ENCODE results near the gene PFKFB3. TPM values are rescaled to one million over a fixed set of nuclear protein-coding genes. Genes with fewer than 3 reads are reported as not detected.
"Not testable (repeated sequence)": the region's sequence is repeated elsewhere in the genome, so short reads cannot be mapped to it uniquely, and the experiment has no call there.

The PFKFB3 gene
- total RNA-seq, 1 donor from 2014 or later: 14.1 TPM

DNA sequence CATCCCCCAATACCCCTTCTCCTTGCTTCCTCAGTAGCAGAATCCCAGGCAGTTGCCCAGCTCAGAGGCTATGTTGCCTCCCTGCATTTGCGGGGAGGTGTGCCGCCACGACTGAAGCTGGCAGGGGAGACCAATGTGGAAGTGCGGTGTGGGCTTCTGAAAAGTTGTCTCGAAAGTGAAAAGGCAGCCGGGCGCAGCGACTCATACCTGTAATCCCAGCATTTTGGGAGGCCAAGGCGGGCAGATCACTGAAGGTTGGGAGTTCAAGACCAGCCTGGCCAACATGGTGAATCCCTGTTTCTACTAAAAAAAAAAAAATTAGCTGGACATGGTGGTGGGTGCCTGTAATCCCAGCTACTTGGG lies 15.9 kb upstream of the PFKFB3 start:
- Histone ChIP-seq H3K27me3 (ENCODE audit: low read depth) (no peaks in the 10 kb centered on the region), H3K4me3 (no peak overlapping the region), H3K4me1 (peaks cover 42% of the 10 kb centered on the region), H3K9me3 (replicated peaks) (no peaks in the 10 kb centered on the region), H3K36me3 (no peaks in the 10 kb centered on the region), H3K27ac (replicated peaks) (no peak overlapping the region)
- no peak for DNase-seq
- intact Hi-C loops (cut with micrococcal nuclease): no loop called here
- TF ChIP-seq, protein P1, sequence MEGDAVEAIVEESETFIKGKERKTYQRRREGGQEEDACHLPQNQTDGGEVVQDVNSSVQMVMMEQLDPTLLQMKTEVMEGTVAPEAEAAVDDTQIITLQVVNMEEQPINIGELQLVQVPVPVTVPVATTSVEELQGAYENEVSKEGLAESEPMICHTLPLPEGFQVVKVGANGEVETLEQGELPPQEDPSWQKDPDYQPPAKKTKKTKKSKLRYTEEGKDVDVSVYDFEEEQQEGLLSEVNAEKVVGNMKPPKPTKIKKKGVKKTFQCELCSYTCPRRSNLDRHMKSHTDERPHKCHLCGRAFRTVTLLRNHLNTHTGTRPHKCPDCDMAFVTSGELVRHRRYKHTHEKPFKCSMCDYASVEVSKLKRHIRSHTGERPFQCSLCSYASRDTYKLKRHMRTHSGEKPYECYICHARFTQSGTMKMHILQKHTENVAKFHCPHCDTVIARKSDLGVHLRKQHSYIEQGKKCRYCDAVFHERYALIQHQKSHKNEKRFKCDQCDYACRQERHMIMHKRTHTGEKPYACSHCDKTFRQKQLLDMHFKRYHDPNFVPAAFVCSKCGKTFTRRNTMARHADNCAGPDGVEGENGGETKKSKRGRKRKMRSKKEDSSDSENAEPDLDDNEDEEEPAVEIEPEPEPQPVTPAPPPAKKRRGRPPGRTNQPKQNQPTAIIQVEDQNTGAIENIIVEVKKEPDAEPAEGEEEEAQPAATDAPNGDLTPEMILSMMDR (IDR thresholded peaks at IDR 0.05; ENCODE audit: borderline replicate concordance): no peak

DNA sequence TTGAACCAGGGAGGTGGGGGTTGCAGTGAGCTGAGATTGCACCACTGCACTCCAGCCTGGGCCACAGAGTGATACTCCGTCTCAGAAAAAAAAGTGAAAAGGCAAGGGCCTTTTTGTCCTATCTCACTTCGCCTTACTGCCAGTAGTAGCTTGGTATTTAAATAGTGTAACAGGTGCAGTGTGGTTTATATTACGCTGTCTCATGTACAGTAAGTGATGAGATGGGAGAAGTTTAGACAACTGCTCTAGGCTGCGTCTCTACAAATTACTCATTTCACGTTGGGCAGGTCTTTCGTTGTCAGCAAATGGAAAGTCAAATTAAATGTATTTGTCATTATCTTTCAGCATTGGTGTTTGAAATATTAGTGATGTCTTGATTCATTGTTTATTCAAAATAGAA lies 15.5 kb upstream of the PFKFB3 start:
- Histone ChIP-seq H3K9me3 (replicated peaks) (no peaks in the 10 kb centered on the region), H3K4me1 (peaks cover 40% of the 10 kb centered on the region), H3K36me3 (no peaks in the 10 kb centered on the region), H3K4me3 (no peak overlapping the region), H3K27ac (replicated peaks) (no peak overlapping the region), H3K27me3 (ENCODE audit: low read depth) (no peaks in the 10 kb centered on the region)
- no peak for DNase-seq
- intact Hi-C loops (cut with micrococcal nuclease): no loop called here
- TF ChIP-seq, protein P1 (IDR thresholded peaks at IDR 0.05; ENCODE audit: borderline replicate concordance): no peak

DNA sequence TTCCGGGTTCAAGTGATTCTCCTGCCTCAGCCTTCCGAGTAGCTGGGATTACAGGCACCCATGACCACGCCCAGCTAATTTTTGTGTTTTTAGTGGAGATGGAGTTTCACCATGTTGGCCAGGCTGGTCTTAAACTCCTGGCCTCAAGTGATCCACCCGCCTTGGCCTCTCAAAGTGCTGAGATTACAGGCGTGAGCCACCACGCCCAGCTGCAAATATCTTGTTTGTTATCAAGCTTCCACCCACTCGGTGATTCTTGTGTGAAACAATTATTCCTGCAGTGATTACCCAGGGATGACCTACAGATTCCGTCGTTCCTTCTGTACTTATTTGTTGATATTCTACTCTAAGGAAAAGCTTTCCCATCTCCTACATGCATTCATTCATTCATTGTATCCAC lies 12.7 kb upstream of the PFKFB3 start:
- H3K27ac ChIP-seq (replicated peaks); H3K9me3 ChIP-seq (replicated peaks); DNase-seq; intact Hi-C loops (cut with micrococcal nuclease); H3K27me3 ChIP-seq (ENCODE audit: low read depth); H3K4me3 ChIP-seq; H3K36me3 ChIP-seq: not testable (repeated sequence)
- peaks cover 48% of the 10 kb centered on the region for H3K4me1 ChIP-seq

DNA sequence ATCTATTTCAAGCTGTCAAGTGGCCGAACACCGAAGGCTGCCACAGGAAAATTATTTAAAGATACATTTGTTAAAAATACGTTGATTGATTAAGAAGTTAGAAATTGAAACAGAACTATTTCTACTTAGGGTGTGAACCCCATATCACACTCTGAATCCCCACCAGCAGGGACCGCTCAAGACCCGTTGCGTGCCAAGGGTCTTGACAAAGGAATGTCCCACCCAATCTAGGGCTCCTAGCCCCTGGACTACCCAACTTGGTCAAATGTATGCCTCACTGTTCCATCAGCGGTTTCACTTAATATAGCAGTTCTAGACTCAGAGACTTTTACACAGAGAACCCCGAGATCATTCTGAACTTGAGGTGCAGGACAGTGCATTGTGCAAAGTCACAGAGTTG lies 11.6 kb upstream of the PFKFB3 start:
- DNase-seq: no peak
- H3K4me1 ChIP-seq: peaks cover 59% of the 10 kb centered on the region
- TF ChIP-seq, protein P1 (IDR thresholded peaks at IDR 0.05; ENCODE audit: borderline replicate concordance): no peak
- peak overlapping the region; percentile 70 for H3K27ac ChIP-seq (replicated peaks)
- H3K9me3 ChIP-seq (replicated peaks): no peaks in the 10 kb centered on the region
- no peaks in the 10 kb centered on the region for H3K36me3 ChIP-seq
- no peak overlapping the region for H3K4me3 ChIP-seq
- H3K27me3 ChIP-seq (ENCODE audit: low read depth): no peaks in the 10 kb centered on the region
- intact Hi-C loops (cut with micrococcal nuclease): no loop called here

DNA sequence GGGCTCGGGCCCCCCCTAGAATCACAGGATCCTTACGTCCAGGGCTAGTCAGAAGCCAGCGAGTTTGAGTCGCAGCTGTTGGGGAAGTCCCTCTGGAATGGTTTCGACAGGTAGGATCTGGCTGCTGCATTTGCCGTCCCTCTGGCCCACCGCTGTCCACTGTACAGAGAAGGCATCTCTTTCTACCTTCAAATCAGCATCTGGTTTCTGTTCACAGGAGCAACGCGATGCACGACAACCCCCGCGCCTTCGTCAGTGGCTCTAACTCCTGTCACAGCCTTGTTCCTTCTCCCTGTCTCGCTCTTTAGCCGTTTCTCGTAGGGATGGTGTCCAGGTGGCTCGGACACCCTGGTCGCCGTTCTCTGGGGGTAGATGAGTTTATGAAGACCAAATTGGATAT lies 11.2 kb upstream of the PFKFB3 start:
- no peak for DNase-seq
- TF ChIP-seq, protein P1 (IDR thresholded peaks at IDR 0.05; ENCODE audit: borderline replicate concordance): no peak
- Histone ChIP-seq H3K36me3 (no peaks in the 10 kb centered on the region), H3K4me1 (peaks cover 63% of the 10 kb centered on the region), H3K27ac (replicated peaks) (peak overlapping the region; percentile 70), H3K27me3 (ENCODE audit: low read depth) (no peaks in the 10 kb centered on the region), H3K9me3 (replicated peaks) (no peaks in the 10 kb centered on the region), H3K4me3 (no peak overlapping the region)
- intact Hi-C loops (cut with micrococcal nuclease): no loop called here

DNA sequence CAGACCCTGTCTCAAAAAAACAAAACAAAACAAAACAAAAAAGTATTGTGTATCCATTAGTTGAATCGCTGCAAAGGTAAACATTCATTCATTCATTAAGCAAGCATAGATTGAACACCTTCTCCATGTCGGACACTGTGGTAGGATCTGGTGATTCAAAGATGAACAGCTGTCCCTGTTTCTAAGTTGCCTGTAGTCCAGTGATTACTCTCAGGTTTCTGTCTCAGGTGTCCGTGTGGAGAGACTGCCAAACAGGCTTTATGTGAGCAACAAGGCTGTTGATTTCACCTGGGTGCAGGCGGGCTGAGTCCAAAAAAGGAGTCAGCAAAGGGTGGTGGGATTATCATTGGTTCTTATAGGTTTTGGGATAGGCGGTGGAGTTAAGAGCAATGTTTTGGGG lies 9.4 kb upstream of the PFKFB3 start:
- intact Hi-C loops (cut with micrococcal nuclease); H3K4me3 ChIP-seq; DNase-seq; H3K9me3 ChIP-seq (replicated peaks); H3K36me3 ChIP-seq; H3K27me3 ChIP-seq (ENCODE audit: low read depth): not testable (repeated sequence)
- peaks cover 55% of the 10 kb centered on the region for H3K4me1 ChIP-seq
- peak overlapping the region; percentile 70 for H3K27ac ChIP-seq (replicated peaks)

DNA sequence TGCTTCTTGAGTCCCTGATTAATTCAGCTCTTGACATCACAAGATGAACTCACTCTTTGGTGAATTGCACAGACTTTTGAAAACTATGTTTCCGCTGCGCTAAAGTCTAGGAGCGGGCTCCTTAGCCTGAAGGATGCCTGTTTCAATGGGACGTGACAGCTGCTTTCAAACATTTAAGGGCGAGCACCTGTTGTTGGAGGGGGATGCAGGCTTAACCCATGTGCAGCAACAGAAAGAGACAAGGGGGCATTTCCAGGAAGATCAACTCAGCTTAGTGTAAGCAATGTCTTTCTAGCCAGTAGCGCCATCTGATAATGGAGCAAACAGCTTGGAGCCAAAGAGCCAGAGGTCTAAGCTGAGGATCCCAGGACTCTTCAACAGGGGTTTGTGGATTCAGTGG lies 8.4 kb upstream of the PFKFB3 start:
- intact Hi-C loops (cut with micrococcal nuclease): no loop called here
- Histone ChIP-seq H3K36me3 (no peaks in the 10 kb centered on the region), H3K27me3 (ENCODE audit: low read depth) (no peaks in the 10 kb centered on the region), H3K27ac (replicated peaks) (no peak overlapping the region), H3K4me1 (peaks cover 57% of the 10 kb centered on the region), H3K9me3 (replicated peaks) (no peaks in the 10 kb centered on the region), H3K4me3 (no peak overlapping the region)
- no peak for DNase-seq
- TF ChIP-seq, protein P1 (IDR thresholded peaks at IDR 0.05; ENCODE audit: borderline replicate concordance): no peak

Data from left ventricle myocardium inferior (tissue), 1 donor.